OCI-LY7 (cell line): ENCODE measurements around the gene TMEM123.

ENCODE experiments used
- CTCF ChIP-seq: fragments of 200-600 bp; sonication (generic); conservative IDR thresholded peaks from 2 replicates; pipeline ENCODE4 v1.5.1; 2014; ENCODE audit warnings: mild to moderate bottlenecking, antibody characterized with exemption, low read length, moderate library complexity, mixed read lengths
- EZH2phosphoT487 ChIP-seq: fragments of 200-600 bp; sonication (generic); IDR thresholded peaks from 2 replicates; pipeline ENCODE4 v1.6.1; 2018; ENCODE audit warnings: low read depth, borderline replicate concordance, mild to moderate bottlenecking, mixed run types, antibody characterized with exemption, low read length, moderate library complexity, mixed read lengths

GRCh38 chr11:102377891-102378290, 74.7 kb downstream of the TMEM123 start:
- no peak for TF ChIP-seq CTCF
- TF ChIP-seq EZH2phosphoT487, result no peak
